Measurements from ENCODE around the gene FKTN.

Gene FKTN

GRCh38 chr9:105679257-105680022 lies 121.5 kb downstream of the FKTN start:
- no peak for DNase-seq

- no peak for DNase-seq
Observed at GRCh38 chr9:105681313-105681712, 123.4 kb downstream of the FKTN start.

- DNase-seq: no peak
Observed at GRCh38 chr9:105681724-105682123, 123.8 kb downstream of the FKTN start.

- DNase-seq: no peak
Observed at GRCh38 chr9:105683688-105684275, 125.9 kb downstream of the FKTN start.

GRCh38 chr9:105686936-105687335 lies 129.0 kb downstream of the FKTN start:
- no peak for DNase-seq

All from stimulated activated CD4-positive, alpha-beta T cell treated with anti-CD3 and anti-CD28 coated beads, Interleukin-4, amount 100 ng/mL, for 4 hours (primary cell).